Ishikawa (cell line): ENCODE results near the gene ANXA6.

Experiments used
- EP300 ChIP-seq: IDR thresholded peaks from 2 replicates; pipeline ENCODE4 v1.6.1; 2012; ENCODE audit warnings: borderline replicate concordance
- RAD21 ChIP-seq: IDR thresholded peaks from 2 replicates; pipeline ENCODE4 v1.6.1; 2012; ENCODE audit warnings: low read depth
- REST ChIP-seq: IDR thresholded peaks from 2 replicates; pipeline ENCODE4 v1.6.1; 2012; ENCODE audit warnings: low read depth, mild to moderate bottlenecking
- TAF1 ChIP-seq: IDR thresholded peaks from 2 replicates; pipeline ENCODE4 v1.6.1; 2012; ENCODE audit warnings: low read depth, mild to moderate bottlenecking
- TCF12 ChIP-seq: IDR thresholded peaks from 2 replicates; pipeline ENCODE4 v1.6.1; 2012; ENCODE audit warnings: low read depth
- YY1 ChIP-seq: IDR thresholded peaks from 2 replicates; pipeline ENCODE4 v1.6.1; 2012; ENCODE audit warnings: low read depth
- ZBTB7A ChIP-seq: IDR thresholded peaks from 2 replicates; pipeline ENCODE4 v1.6.1; 2012; ENCODE audit warnings: low read depth

- no peak for TF ChIP-seq TCF12
- TF ChIP-seq EP300: no peak
- no peak for TF ChIP-seq ZBTB7A
- TF ChIP-seq TAF1: no peak
- no peak for TF ChIP-seq RAD21
- TF ChIP-seq YY1: no peak
- TF ChIP-seq REST: no peak
Measured at GRCh38 chr5:151173711-151174611, 16.4 kb upstream of the ANXA6 start.
